Immature natural killer cell (primary cell): Measurements from ENCODE around the gene PNKD. TPM values are rescaled to one million over a fixed set of nuclear protein-coding genes. Genes with fewer than 3 reads are reported as not detected.

Experiments
- DNase-seq, 3 donors: peaks; one replicate each; pipeline ENCODE4 v3.0.0; 2022; ENCODE audit warnings: mixed read lengths in 1 of 3
- H3K27ac Mint-ChIP-seq, 6 donors: one replicate each; pipeline ENCODE4 v1.8.0; 2020; ENCODE audit warnings: mixed read lengths in 6 of 6, mild to moderate bottlenecking in 5 of 6, inconsistent platforms in 4 of 6, moderate library complexity in 3 of 6
- H3K27me3 Mint-ChIP-seq, 3 donors: one replicate each; pipeline ENCODE4 v1.8.0; 2020 to 2021; ENCODE audit warnings: low read depth in 3 of 3, mild to moderate bottlenecking in 3 of 3, mixed read lengths in 3 of 3, moderate library complexity in 3 of 3, inconsistent platforms in 1 of 3
- H3K36me3 Mint-ChIP-seq, 3 donors: one replicate each; pipeline ENCODE4 v1.8.0; 2020; ENCODE audit warnings: mixed read lengths in 3 of 3, inconsistent platforms in 2 of 3, mild to moderate bottlenecking in 2 of 3
- H3K4me1 Mint-ChIP-seq, 2 donors: one replicate each; pipeline ENCODE4 v1.8.0; 2020; ENCODE audit warnings: inconsistent platforms in 2 of 2, mild to moderate bottlenecking in 2 of 2, mixed read lengths in 2 of 2, moderate library complexity in 1 of 2
- H3K4me3 Mint-ChIP-seq, 5 donors: one replicate each; pipeline ENCODE4 v1.8.0; 2020; ENCODE audit warnings: mild to moderate bottlenecking in 5 of 5, mixed read lengths in 5 of 5, inconsistent platforms in 3 of 5, moderate library complexity in 3 of 5
- H3K9me3 Mint-ChIP-seq, 6 donors: one replicate each; pipeline ENCODE4 v1.8.0; 2020; ENCODE audit warnings: mild to moderate bottlenecking in 6 of 6, mixed read lengths in 6 of 6, inconsistent platforms in 4 of 6, moderate library complexity in 3 of 6
- polyA plus RNA-seq, 3 donors: library from polyadenylated mRNA; unstranded; fragments of 300-500 nt; fragmentation: Illumina TruSeq; gene quantifications; one replicate each; pipeline ENCODE4 v1.2.3, GENCODE V29; 2021

PNKD gene
- polyA plus RNA-seq, 3 donors from 2014 or later = 96.3 to 145 (median 98.9) TPM

DNA sequence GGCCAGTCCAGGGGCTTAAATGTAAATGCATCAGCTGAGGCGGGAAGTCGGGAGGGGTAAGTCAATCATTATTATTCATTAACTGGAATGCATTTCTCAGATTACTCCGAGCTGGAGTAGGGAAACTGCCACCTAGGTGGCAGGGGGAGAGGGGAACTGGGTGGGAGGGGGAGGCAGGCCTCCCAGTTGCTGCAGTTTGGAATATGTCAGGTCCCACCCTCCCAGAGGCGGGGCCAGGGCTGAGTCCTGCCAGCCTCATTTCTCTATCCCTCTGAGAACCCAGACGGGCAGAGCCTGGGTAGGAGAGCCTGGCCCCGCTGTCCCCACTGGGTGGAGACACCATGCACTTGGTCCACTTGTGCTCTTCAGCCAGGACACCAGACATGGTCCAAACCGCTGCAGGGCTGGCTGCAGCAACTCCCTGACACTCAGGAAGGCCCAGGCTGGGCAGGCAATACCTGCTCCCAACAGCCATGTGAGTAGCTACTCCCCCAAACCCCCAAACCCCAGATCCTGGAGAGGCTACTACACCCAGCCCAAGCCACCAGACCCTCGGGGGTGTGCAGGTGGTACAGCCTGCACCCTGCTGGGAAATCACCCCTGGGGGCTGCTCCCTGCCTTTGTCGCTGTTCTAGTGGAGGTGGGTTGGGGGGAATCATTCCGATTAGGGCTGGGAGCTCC lies 9.4 kb upstream of the PNKD start, which contains the start of gene GPBAR1:
Gene GPBAR1, plus strand, starts transcription at position 274 of the 681 bp plus-strand sequence. CDS start 1,710 bp downstream, outside the sequence.
- Mint-ChIP-seq H3K9me3 (no peaks in the 10 kb centered on the region), H3K27me3 (peaks cover 0 to 5% (median 1%) of the 10 kb centered on the region in 3 donors), H3K4me3 (no peak within 1 kb of the TSS), H3K36me3 (peaks cover 2 to 8% (median 8%) of the 10 kb centered on the region in 3 donors), H3K4me1 (peaks cover 38 to 42% of the 10 kb centered on the region in 2 donors), H3K27ac (peak within 1 kb of the TSS; percentile 58 to 80 (median 72))
- no peak for DNase-seq

DNA sequence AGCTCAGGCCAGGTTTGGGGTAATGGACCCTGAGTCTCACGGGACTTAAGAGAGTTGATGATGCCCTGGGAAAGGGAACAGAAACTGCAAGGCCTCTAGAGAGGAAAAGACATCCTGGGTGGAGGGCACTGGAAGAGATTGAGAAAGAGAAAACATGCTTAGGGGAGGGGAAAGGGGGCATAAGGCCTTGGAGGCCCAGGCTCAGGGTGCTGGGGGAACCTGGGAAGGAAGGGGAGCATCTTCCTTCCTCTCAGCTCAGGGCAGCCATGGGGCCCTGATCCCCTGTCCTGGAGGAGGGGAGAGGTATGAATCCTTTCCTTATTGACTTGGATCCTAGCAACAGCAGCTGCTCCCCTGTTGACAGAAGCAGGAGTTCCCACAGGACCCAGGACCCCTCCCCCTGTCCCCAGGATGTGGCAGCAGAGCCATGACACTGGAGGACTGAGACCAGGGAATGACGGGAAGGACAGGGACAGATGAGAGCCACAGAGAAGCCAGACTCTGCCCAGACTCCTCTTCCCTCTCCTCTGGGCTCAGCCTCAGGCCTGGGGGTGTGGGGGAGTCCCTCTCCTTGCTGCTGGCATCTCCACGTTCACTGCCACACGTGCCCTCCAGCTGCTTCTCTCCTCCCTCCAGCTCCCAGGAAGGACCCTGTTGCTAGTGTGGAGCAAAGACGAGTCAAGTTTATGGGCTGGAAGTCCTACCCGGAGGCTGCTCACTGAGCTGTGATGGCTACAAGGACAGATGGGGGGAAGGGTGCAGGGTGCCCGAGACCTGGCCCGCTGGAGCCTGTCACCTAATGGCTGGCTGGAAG lies 8.7 kb upstream of the PNKD start:
- Mint-ChIP-seq H3K9me3 (no peaks in the 10 kb centered on the region), H3K4me3 (no peak overlapping the region), H3K36me3 (peaks cover 0 to 11% (median 5%) of the 10 kb centered on the region in 3 donors), H3K4me1 (peaks cover 40 to 42% of the 10 kb centered on the region in 2 donors), H3K27me3 (peaks cover 0 to 5% (median 1%) of the 10 kb centered on the region in 3 donors), H3K27ac (peak overlapping the region in 2 of 6 donors; percentile 57 to 67)
- DNase-seq = no peak

DNA sequence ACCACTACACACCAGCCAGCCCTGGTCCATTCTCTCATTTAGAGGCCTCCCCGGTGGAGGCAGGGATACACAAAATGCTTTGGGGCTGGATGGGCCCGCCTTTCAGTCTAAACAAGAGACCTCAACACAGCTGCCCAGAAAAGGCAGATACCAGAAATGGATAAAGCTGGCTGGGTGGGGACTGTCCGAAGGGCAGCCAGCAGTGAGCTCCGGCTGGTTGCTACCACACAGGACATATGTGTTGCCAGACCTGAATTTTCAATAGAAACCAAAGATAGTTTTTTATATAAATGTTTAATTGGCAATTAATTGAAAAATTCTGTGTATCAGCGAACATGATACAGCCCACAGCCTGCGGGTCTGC lies 8.1 kb upstream of the PNKD start:
- H3K4me3 Mint-ChIP-seq = no peak overlapping the region
- peaks cover 0 to 5% (median 0%) of the 10 kb centered on the region in 3 donors for H3K27me3 Mint-ChIP-seq
- peaks cover 40 to 41% of the 10 kb centered on the region in 2 donors for H3K4me1 Mint-ChIP-seq
- H3K27ac Mint-ChIP-seq = no peak overlapping the region
- no peaks in the 10 kb centered on the region for H3K9me3 Mint-ChIP-seq
- DNase-seq = no peak
- peaks cover 0 to 14% (median 7%) of the 10 kb centered on the region in 3 donors for H3K36me3 Mint-ChIP-seq

DNA sequence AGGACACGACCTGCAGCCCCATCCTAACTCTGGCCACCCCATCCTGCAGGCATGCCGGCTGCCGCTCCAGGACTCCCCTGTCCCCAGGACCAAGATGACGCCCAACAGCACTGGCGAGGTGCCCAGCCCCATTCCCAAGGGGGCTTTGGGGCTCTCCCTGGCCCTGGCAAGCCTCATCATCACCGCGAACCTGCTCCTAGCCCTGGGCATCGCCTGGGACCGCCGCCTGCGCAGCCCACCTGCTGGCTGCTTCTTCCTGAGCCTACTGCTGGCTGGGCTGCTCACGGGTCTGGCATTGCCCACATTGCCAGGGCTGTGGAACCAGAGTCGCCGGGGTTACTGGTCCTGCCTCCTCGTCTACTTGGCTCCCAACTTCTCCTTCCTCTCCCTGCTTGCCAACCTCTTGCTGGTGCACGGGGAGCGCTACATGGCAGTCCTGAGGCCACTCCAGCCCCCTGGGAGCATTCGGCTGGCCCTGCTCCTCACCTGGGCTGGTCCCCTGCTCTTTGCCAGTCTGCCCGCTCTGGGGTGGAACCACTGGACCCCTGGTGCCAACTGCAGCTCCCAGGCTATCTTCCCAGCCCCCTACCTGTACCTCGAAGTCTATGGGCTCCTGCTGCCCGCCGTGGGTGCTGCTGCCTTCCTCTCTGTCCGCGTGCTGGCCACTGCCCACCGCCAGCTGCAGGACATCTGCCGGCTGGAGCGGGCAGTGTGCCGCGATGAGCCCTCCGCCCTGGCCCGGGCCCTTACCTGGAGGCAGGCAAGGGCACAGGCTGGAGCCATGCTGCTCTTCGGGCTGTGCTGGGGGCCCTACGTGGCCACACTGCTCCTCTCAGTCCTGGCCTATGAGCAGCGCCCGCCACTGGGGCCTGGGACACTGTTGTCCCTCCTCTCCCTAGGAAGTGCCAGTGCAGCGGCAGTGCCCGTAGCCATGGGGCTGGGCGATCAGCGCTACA lies 7.4 kb upstream of the PNKD start:
- H3K9me3 Mint-ChIP-seq = no peaks in the 10 kb centered on the region
- H3K36me3 Mint-ChIP-seq = peaks cover 0 to 16% (median 8%) of the 10 kb centered on the region in 3 donors
- no peak for DNase-seq
- H3K4me3 Mint-ChIP-seq = no peak overlapping the region
- H3K27me3 Mint-ChIP-seq = peaks cover 0 to 4% (median 0%) of the 10 kb centered on the region in 3 donors
- peak overlapping the region in 2 of 6 donors; percentile 31 to 79 for H3K27ac Mint-ChIP-seq
- peaks cover 37 to 38% of the 10 kb centered on the region in 2 donors for H3K4me1 Mint-ChIP-seq

DNA sequence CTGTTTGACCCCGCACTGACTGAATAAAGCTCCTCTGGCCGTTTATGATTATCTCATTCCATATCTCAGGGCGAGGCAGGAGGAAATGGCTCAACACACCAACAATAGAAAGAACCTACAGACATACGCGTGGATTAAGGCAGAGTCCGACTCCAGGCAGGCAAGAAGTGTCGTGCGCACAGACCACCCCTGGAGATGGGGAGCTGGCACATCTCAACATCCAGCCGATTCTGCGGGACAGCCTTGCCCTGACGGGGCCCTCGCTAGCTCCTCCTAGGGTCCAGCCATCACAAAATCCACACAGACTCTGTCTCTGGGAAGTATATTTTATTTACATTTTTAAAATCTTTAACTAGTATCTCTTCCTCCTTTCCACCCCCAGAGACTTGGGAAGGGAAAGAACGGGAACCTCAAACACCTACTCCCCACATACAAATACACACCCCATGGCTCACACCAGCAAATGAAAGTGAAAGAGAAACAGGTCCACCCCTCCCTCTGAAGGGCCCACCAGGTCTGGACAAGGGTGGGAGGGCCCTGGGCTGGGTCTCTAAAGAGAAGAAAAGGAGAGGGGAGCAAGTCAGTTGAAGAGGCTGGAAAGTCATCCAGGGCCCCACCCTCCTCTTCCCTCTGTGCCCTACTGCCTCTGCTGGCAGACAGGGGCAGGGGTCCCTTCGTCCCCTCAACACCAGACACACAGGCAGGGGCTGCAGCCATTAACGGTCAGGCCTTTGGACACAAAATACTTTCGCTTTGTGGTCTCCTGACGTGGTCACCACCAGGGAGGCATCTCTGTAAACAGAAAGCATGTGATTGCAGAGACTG lies 6.3 kb upstream of the PNKD start:
- no peaks in the 10 kb centered on the region for H3K9me3 Mint-ChIP-seq
- H3K4me1 Mint-ChIP-seq = peaks cover 27 to 33% of the 10 kb centered on the region in 2 donors
- H3K36me3 Mint-ChIP-seq = peaks cover 0 to 16% (median 8%) of the 10 kb centered on the region in 3 donors
- peaks cover 0 to 4% (median 0%) of the 10 kb centered on the region in 3 donors for H3K27me3 Mint-ChIP-seq
- DNase-seq = peak in 2 of 3 donors; percentile 45 to 50
- H3K4me3 Mint-ChIP-seq = peak overlapping the region in 3 of 5 donors; percentile 15 to 34 (median 30)
- peak overlapping the region; percentile 16 to 81 (median 57) for H3K27ac Mint-ChIP-seq

DNA sequence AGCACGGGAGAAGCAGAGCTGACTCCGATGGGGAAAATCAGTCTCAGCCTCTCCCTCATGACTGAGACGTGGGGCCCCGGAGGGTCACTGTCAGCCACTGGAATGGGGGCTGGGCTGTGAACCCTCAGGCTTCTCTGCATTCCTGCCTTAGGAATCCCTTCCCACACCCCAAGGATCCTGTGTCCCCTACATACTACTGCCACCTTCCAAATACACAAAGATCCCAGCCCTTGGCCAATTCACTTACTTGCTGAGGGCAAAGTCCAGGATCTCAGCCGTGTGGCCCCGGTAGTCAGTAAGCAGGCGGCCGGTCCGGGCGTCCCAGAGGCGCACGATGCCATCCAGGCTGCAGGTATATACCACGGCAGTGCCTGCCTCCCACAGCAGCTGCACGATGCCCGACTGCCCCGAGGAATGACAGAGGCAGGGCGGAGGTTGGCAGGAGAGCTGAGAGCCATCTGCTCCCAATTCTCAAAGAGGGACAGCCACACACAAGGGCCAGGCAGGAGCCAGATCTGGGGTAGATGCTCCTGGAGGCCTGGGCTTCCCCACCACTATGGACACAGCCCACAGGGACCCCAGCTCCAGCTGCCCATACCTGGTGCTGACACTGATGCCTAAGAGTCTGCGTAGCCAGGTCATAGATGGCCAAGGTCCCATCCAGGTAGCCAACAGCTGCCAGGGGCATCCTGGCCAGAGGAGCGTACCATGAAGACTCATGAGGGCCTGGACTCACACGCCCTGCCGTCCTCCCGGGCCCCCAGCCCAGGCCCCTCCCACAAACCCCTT lies 5.4 kb upstream of the PNKD start:
- Mint-ChIP-seq H3K4me3 (no peak overlapping the region), H3K9me3 (no peaks in the 10 kb centered on the region), H3K27ac (peak overlapping the region in 5 of 6 donors; percentile 23 to 79 (median 45)), H3K4me1 (peaks cover 31 to 35% of the 10 kb centered on the region in 2 donors), H3K27me3 (peaks cover 2 to 5% (median 2%) of the 10 kb centered on the region in 3 donors), H3K36me3 (peaks cover 0 to 16% (median 8%) of the 10 kb centered on the region in 3 donors)
- DNase-seq = no peak

DNA sequence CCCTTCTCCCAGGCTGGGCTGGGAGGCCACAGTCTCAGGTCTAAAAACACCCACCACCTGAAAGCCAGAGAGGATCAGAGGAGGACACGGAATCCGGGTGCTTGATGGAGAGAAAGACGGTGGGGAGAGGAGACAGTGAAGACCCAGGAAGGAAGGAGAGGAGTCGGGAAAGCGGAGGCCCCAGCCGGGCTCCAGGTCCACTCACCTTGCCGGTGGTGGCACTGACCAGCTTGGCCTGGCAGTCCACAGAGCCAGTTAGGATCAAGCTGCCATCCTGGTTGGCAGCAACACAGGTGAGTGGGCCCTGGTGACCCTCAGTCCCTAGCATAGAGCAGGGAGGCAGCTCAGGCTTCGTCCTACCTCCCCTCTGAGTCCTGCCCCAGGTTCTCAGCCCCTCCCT lies 4.7 kb upstream of the PNKD start:
- Mint-ChIP-seq H3K4me1 (peaks cover 36 to 41% of the 10 kb centered on the region in 2 donors), H3K9me3 (no peaks in the 10 kb centered on the region), H3K4me3 (no peak overlapping the region), H3K36me3 (peaks cover 0 to 16% (median 8%) of the 10 kb centered on the region in 3 donors), H3K27ac (peak overlapping the region in 4 of 6 donors; percentile 24 to 73 (median 55)), H3K27me3 (peaks cover 4 to 10% (median 5%) of the 10 kb centered on the region in 3 donors)
- DNase-seq = no peak

DNA sequence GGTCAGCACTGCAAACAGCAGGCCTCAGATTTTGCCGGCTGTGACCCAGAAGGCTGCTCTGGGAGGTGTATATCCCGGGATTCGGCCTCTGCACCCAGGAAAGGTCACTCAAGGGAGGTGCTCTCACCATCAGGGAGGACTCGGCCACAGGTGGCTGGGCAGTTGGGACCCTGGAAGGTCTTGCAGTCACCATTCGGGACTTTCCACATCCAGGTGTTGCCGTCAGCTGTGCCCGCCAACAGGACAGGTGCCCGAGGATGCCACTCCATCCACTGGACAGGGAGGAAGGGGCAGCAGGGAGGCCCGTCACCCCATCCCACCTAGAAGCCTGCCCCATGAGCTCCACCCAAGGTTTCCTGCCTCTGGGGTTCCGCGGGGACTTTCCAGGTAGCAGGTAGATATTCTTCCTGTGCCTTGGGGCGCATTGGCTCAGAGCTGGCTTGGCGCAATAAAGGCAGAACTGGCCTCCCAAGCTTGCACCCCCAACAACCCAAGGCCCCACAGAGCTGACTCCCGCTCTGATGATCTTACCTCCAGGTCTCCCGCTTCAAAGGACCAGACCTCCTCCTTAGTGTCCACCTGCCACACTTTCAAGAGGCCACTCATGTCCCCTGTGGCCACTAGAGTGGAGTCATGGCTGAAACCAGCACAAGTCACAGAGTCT lies 3.9 kb upstream of the PNKD start:
- Mint-ChIP-seq H3K36me3 (peaks cover 0 to 16% (median 8%) of the 10 kb centered on the region in 3 donors), H3K4me1 (peaks cover 44 to 49% of the 10 kb centered on the region in 2 donors), H3K4me3 (peak overlapping the region in 1 of 5 donors; percentile 5), H3K27me3 (peaks cover 4 to 10% (median 5%) of the 10 kb centered on the region in 3 donors), H3K9me3 (no peaks in the 10 kb centered on the region), H3K27ac (peak overlapping the region in 3 of 6 donors; percentile 56 to 75 (median 71))
- no peak for DNase-seq

DNA sequence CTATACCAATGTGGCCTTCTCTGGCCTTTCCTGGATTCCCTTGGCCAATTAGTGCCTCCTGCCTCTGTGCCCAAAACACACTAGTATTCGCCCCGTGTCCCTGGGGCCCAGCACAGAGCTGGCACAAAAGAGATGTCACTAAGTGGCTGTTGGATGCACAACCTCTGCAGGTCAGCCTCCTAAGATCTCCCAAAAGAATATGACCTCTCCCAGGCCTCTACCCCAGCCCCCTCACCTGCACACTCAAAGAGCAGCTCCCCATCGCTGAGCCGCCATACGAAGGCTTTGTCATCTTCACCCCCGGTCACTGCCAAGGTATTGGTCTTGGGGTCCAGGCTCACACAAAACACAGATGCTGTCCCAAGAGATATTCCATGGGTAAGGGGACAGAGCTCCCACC lies 3.1 kb upstream of the PNKD start:
- Mint-ChIP-seq H3K27ac (peak overlapping the region in 2 of 6 donors; percentile 53 to 67), H3K4me3 (peak overlapping the region in 4 of 5 donors; percentile 34 to 49 (median 44)), H3K4me1 (peaks cover 52 to 58% of the 10 kb centered on the region in 2 donors), H3K36me3 (peaks cover 0 to 16% (median 8%) of the 10 kb centered on the region in 3 donors), H3K27me3 (peaks cover 4 to 10% (median 5%) of the 10 kb centered on the region in 3 donors), H3K9me3 (no peaks in the 10 kb centered on the region)
- no peak for DNase-seq

DNA sequence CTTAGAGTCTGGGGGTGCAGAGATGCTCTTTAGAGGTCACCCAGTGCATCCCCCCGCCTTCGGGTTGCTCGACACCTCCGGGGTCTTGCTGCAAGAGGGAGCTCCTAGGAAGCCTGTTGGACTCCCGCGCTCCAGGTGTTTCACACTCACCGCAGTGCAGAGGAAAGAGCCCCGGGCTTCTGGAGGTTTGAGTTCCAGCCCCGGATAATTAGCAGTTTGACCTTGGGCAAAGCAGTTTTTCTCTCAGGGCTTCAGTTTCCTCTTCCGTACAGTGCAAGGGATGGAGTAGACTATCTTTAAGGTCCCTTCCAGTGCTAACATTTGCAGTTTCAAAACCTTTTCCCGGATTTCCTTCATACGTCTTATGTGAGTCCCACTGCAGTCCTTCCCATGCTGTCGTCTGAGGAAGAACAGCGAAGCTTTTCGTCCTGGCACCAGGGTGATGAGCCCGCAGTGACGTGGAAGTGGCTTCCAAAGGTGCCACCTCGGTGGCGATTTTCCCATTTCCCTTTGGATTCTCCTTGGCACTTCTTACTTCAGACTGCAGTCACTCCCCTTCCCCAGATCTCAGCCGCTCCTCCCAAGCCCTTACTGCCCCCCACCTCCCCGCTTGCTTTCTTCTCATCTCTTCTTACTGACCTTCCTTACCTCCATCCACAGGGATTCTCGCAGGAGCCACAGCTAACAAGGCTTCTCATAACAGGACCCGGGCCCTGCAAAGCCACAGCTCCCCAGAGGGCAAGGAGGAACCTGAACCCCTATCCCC lies 585 bp downstream of the PNKD start:
- Mint-ChIP-seq H3K27ac (peak overlapping the region; percentile 79 to 92 (median 89)), H3K36me3 (peaks cover 5 to 22% (median 8%) of the 10 kb centered on the region in 3 donors), H3K4me3 (peak overlapping the region; percentile 88 to 95 (median 94)), H3K4me1 (peaks cover 44 to 58% of the 10 kb centered on the region in 2 donors), H3K9me3 (no peaks in the 10 kb centered on the region), H3K27me3 (peaks cover 4 to 11% (median 5%) of the 10 kb centered on the region in 3 donors)
- no peak for DNase-seq

DNA sequence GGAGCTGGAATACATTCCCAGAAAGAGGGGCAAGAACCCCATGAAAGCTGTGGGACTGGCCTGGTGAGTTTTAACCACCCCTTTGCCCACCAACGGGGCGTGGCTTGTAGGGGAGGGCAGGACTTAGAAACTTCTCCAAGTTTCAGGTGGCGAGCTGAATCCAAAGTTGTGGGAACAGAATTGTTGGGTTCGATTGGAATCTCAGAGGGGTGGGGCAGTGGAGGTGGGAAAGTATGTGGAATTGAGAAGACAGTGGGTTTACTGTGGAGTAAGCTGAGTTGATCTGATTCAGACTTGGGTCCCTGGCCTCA lies 1.1 kb downstream of the PNKD start:
- peak overlapping the region; percentile 69 to 95 (median 94) for H3K4me3 Mint-ChIP-seq
- H3K27ac Mint-ChIP-seq = peak overlapping the region; percentile 63 to 89 (median 76)
- no peak for DNase-seq
- no peaks in the 10 kb centered on the region for H3K9me3 Mint-ChIP-seq
- peaks cover 5 to 26% (median 6%) of the 10 kb centered on the region in 3 donors for H3K36me3 Mint-ChIP-seq
- peaks cover 4 to 11% (median 5%) of the 10 kb centered on the region in 3 donors for H3K27me3 Mint-ChIP-seq
- peaks cover 42 to 58% of the 10 kb centered on the region in 2 donors for H3K4me1 Mint-ChIP-seq
